Endothelial cell of umbilical vein (primary cell): ENCODE data around the gene FNBP1. TPM values are rescaled to one million over a fixed set of nuclear protein-coding genes. Genes with fewer than 3 reads are reported as not detected.

ENCODE experiments used
- BruUV-seq: library from RNA; stranded (reverse); fragments of 400-500 nt; replicated peaks from 2 replicates; lab custom pipeline; 2021; lab: Mats Ljungman, UMichigan
- CTCF ChIA-PET: fragments of 300-600, 350-600 bp; sonication (Branson Sonifier 250); formaldehyde crosslinking; loops from one replicate; lab custom pipeline; 2021; ENCODE audit warnings: antibody characterized with exemption, inconsistent platforms; lab: Charles Lee
- POLR2A ChIA-PET: fragments of 300-600, 350-600 bp; sonication (Branson Sonifier 250); formaldehyde crosslinking; loops from one replicate; lab custom pipeline; 2021; ENCODE audit warnings: antibody characterized with exemption, inconsistent platforms; lab: Charles Lee
- DNase-seq: peaks from one replicate; pipeline ENCODE4 v3.0.0-alpha.2; 2011; ENCODE audit warnings: low read depth, low spot score
- FAIRE-seq: peaks from 2 replicates; lab custom pipeline; 2011; peaks lifted over from hg19 to GRCh38; lab: Jason Lieb, UNC
- H2AFZ ChIP-seq: 2 replicates; pipeline ENCODE4 v1.6.0; 2012; ENCODE audit warnings: low read depth, low read length, control low read depth, inconsistent platforms
- H3K27ac ChIP-seq: 2 replicates; pipeline ENCODE4 v1.5.1; 2011; ENCODE audit warnings: low read depth, mild to moderate bottlenecking, control low read depth, low read length, moderate library complexity; ENCODE audit not compliant: insufficient read depth
- H3K27me3 ChIP-seq, 2 experiments: 2 replicates each; pipeline versions ENCODE4 v1.6.0 to v1.6.1; 2011; ENCODE audit warnings: low read length in 2 of 2, mixed read lengths in 1 of 2; ENCODE audit not compliant: control insufficient read depth in 2 of 2, insufficient read depth in 2 of 2
- H3K36me3 ChIP-seq, 2 experiments: 2 replicates in 1 of 2; 3 replicates in 1 of 2; pipeline ENCODE4 v1.5.1; 2011; ENCODE audit warnings: low read length in 2 of 2, mild to moderate bottlenecking in 1 of 2, moderate library complexity in 1 of 2; ENCODE audit not compliant: control insufficient read depth in 2 of 2, insufficient read depth in 2 of 2; ENCODE audit errors: extremely low read depth in 1 of 2
- H3K4me1 ChIP-seq: 3 replicates; pipeline ENCODE4 v1.5.1; 2011; ENCODE audit warnings: mild to moderate bottlenecking, low read length; ENCODE audit not compliant: control insufficient read depth, insufficient read depth; ENCODE audit errors: extremely low read depth
- H3K4me2 ChIP-seq: 2 replicates; pipeline ENCODE4 v1.6.1; 2011; ENCODE audit warnings: low read length, control low read depth, mixed read lengths; ENCODE audit not compliant: insufficient read depth
- H3K4me3 ChIP-seq, 3 experiments: fragments of 200-600 bp in 1 of 3; sonication (generic), shearing (Covaris generic) in 1 of 3; replicated peaks in 1 of 3; 2 replicates each; pipeline ENCODE4 v1.5.1; 2011 to 2016; ENCODE audit warnings: control low read depth in 3 of 3, low read length in 3 of 3, mild to moderate bottlenecking in 2 of 3, inconsistent platforms in 1 of 3, low read depth in 1 of 3, moderate library complexity in 1 of 3; ENCODE audit not compliant: insufficient read depth in 1 of 3
- H3K79me2 ChIP-seq: 2 replicates; pipeline ENCODE4 v1.6.0; 2012; ENCODE audit warnings: low read length, inconsistent platforms; ENCODE audit not compliant: control insufficient read depth, insufficient read depth
- H3K9ac ChIP-seq: replicated peaks from 2 replicates; pipeline ENCODE3; 2011; ENCODE audit warnings: low read length, control low read depth; ENCODE audit not compliant: insufficient read depth; ENCODE audit errors: extremely low read depth
- H3K9me1 ChIP-seq: replicated peaks from 3 replicates; pipeline ENCODE4 v1.6.0; 2011; ENCODE audit warnings: mild to moderate bottlenecking, low read length; ENCODE audit not compliant: control insufficient read depth, insufficient read depth; ENCODE audit errors: extremely low read depth
- H3K9me3 ChIP-seq: replicated peaks from 2 replicates; pipeline ENCODE4 v1.5.1; 2012; ENCODE audit warnings: low read length, inconsistent platforms; ENCODE audit not compliant: control insufficient read depth, insufficient read depth
- H4K20me1 ChIP-seq: replicated peaks from 2 replicates; pipeline ENCODE3; 2011; ENCODE audit warnings: mild to moderate bottlenecking, low read length; ENCODE audit not compliant: control insufficient read depth, insufficient read depth; ENCODE audit errors: extremely low read depth
- CTCF ChIP-seq, 2 donors: IDR thresholded peaks; 1 replicate in 1 of 2; 2 replicates in 1 of 2; pipeline ENCODE4 v1.5.1; 2011; ENCODE audit warnings: low read length in 2 of 2, mild to moderate bottlenecking in 2 of 2, moderate library complexity in 2 of 2, control low read depth in 1 of 2, inconsistent platforms in 1 of 2, low read depth in 1 of 2; ENCODE audit not compliant: insufficient read depth in 1 of 2; ENCODE audit errors: extremely low read depth in 1 of 2
- EZH2 ChIP-seq: IDR thresholded peaks from 2 replicates; pipeline ENCODE4 v1.6.1; 2012; ENCODE audit warnings: borderline replicate concordance, low read depth, mild to moderate bottlenecking, moderate library complexity, low read length, inconsistent platforms; ENCODE audit not compliant: severe bottlenecking
- FOS ChIP-seq: IDR thresholded peaks from 2 replicates; pipeline ENCODE4 v1.6.1; 2011; ENCODE audit warnings: mild to moderate bottlenecking, low read length, moderate library complexity, borderline replicate concordance; ENCODE audit not compliant: insufficient read depth
- GATA2 ChIP-seq: IDR thresholded peaks from 2 replicates; pipeline ENCODE4 v1.7.0; 2011; ENCODE audit warnings: low read depth, mild to moderate bottlenecking, moderate library complexity, mixed read lengths, low read length; ENCODE audit not compliant: insufficient read length, insufficient read depth
- JUN ChIP-seq: IDR thresholded peaks from 2 replicates; pipeline ENCODE4 v1.6.1; 2011; ENCODE audit warnings: borderline replicate concordance, low read depth; ENCODE audit not compliant: insufficient read length, insufficient read depth
- MAX ChIP-seq: IDR thresholded peaks from 2 replicates; pipeline ENCODE4 v1.6.1; 2011; ENCODE audit not compliant: insufficient read depth, insufficient read length
- MYC ChIP-seq: IDR thresholded peaks from one replicate; pipeline ENCODE4 v1.6.1; 2011; ENCODE audit warnings: mild to moderate bottlenecking, low read depth, low read length
- POLR2A ChIP-seq: IDR thresholded peaks from 2 replicates; pipeline ENCODE4 v1.6.1; 2012; ENCODE audit warnings: low read depth, mild to moderate bottlenecking, control low read depth, low read length
- POLR2AphosphoS5 ChIP-seq: IDR thresholded peaks from 2 replicates; pipeline ENCODE4 v1.6.1; 2012; ENCODE audit warnings: low read depth, mild to moderate bottlenecking, control low read depth, low read length, moderate library complexity; ENCODE audit not compliant: insufficient read depth
- dilution Hi-C: fragments of 300-500 bp; cut with MboI; formaldehyde crosslinking; loops from one replicate; pipeline ENCODE4 v1.15.0; 2019; ENCODE audit warnings: low sequenced_read_pairs; ENCODE audit not compliant: extremely low pct_ligation_motif_present
- intact Hi-C: fragments of 100-400 bp; cut with micrococcal nuclease; formaldehyde crosslinking; loops from one replicate; pipeline ENCODE4 v1.10.0; 2022
- polyA plus RNA-seq, 4 experiments: library from polyadenylated mRNA; depleted of rRNA in 3 of 4; stranded (reverse) in 3 of 4; unstranded in 1 of 4; fragments of >200 nt; gene quantifications; 2 replicates each; pipeline versions ENCODE4 v1.2.1 to v1.2.3, GENCODE V29; 2011 to 2012; ENCODE audit warnings: missing spikeins in 1 of 4
- total RNA-seq: library from RNA; stranded (reverse); gene quantifications from 2 replicates; pipeline ENCODE4 v1.2.3, GENCODE V29; 2021

FNBP1 gene
- total and polyA plus RNA-seq, 2 donors (not counting 3 experiments of a cell fraction or from before 2014, with no cell fraction given) = 10.9 to 43.9 TPM

- H3K9me1 ChIP-seq = no peaks in the 10 kb centered on the region
- H3K4me2 ChIP-seq = no peak overlapping the region
- peaks cover 3% of the 10 kb centered on the region for H3K4me1 ChIP-seq
- intact Hi-C loops = no loop called here
- ChIA-PET CTCF (no interaction called here), POLR2A (no interaction called here)
- H4K20me1 ChIP-seq = no peaks in the 10 kb centered on the region
- H3K9ac ChIP-seq = no peak overlapping the region
- no peak for DNase-seq
- H3K36me3 ChIP-seq = no peaks in the 10 kb centered on the region
- no TSS peak for BruUV-seq
- no peak overlapping the region for H3K4me3 ChIP-seq
- H3K27ac ChIP-seq = no peak overlapping the region
- dilution Hi-C loops = no loop called here
- no peak overlapping the region for H2AFZ ChIP-seq
- no peaks in the 10 kb centered on the region for H3K79me2 ChIP-seq
- H3K9me3 ChIP-seq = no peaks in the 10 kb centered on the region
- TF ChIP-seq CTCF (IDR thresholded peaks at IDR 0.05; ENCODE audit: extremely low read depth in 1 of 2, insufficient read depth in 1 of 2, low read depth in 1 of 2, low read length in 2 of 2) (no peak), MAX (no peak), POLR2A (no peak)
- no peak for FAIRE-seq
- no peaks in the 10 kb centered on the region for H3K27me3 ChIP-seq
Observed at GRCh38 chr9:129990269-129991010, 52.5 kb downstream of the FNBP1 start.

- no peak overlapping the region for H3K9ac ChIP-seq
- no peak overlapping the region for H3K4me3 ChIP-seq
- H4K20me1 ChIP-seq = no peaks in the 10 kb centered on the region
- intact Hi-C loops (no loop called here), dilution Hi-C loops (no loop called here)
- H2AFZ ChIP-seq = no peak overlapping the region
- ChIA-PET CTCF (interaction anchor here (1.4 kb wide), 1 partner anchor 11 kb away, joined by 7 read pairs; no protein-coding TSS in a partner anchor), POLR2A (no interaction called here)
- no peaks in the 10 kb centered on the region for H3K79me2 ChIP-seq
- no peaks in the 10 kb centered on the region for H3K27me3 ChIP-seq
- H3K9me1 ChIP-seq = no peaks in the 10 kb centered on the region
- DNase-seq (no peak), FAIRE-seq (peak; percentile 37)
- TF ChIP-seq POLR2A = no peak
- no peak for TF ChIP-seq FOS
- TF ChIP-seq MYC = no peak
- TF ChIP-seq EZH2 = no peak
- TF ChIP-seq POLR2AphosphoS5 = no peak
- TF ChIP-seq CTCF (IDR thresholded peaks at IDR 0.05; ENCODE audit: extremely low read depth in 1 of 2, insufficient read depth in 1 of 2, low read depth in 1 of 2, low read length in 2 of 2) = no peak
- no peak for TF ChIP-seq GATA2
- TF ChIP-seq JUN = no peak
- TF ChIP-seq MAX = no peak
- H3K36me3 ChIP-seq = no peaks in the 10 kb centered on the region
- no TSS peak for BruUV-seq
- no peak overlapping the region for H3K4me2 ChIP-seq
- H3K4me1 ChIP-seq = no peaks in the 10 kb centered on the region
- H3K9me3 ChIP-seq = no peaks in the 10 kb centered on the region
- no peak overlapping the region for H3K27ac ChIP-seq
Observed at GRCh38 chr9:129989740-129990139, 53.2 kb downstream of the FNBP1 start.
